A673 (cell line): ENCODE measurements around the gene SHC3. TPM values are rescaled to one million over a fixed set of nuclear protein-coding genes. Genes with fewer than 3 reads are reported as not detected.

Source experiments
- BruUV-seq: library from RNA; stranded (reverse); fragments of 400-500 nt; replicated peaks from 2 replicates; lab custom pipeline; 2021; lab: Mats Ljungman, UMichigan
- CTCF ChIA-PET: fragments of 300-600 bp; sonication (Branson Sonifier 250); formaldehyde crosslinking; loops from one replicate; lab custom pipeline; 2022; ENCODE audit warnings: antibody characterized with exemption; lab: Charles Lee
- POLR2A ChIA-PET: fragments of 300-600 bp; sonication (Branson Sonifier 250); formaldehyde crosslinking; loops from one replicate; lab custom pipeline; 2022; ENCODE audit warnings: antibody characterized with exemption; ENCODE audit not compliant: low non-redundant PET; lab: Charles Lee
- DNase-seq: peaks from one replicate; pipeline ENCODE4 v3.0.0-alpha.2; 2015; ENCODE audit warnings: low spot score
- H3K27ac ChIP-seq: fragments of 200-600 bp; sonication (generic); 2 replicates; pipeline ENCODE4 v1.5.1; 2016; ENCODE audit warnings: mixed run types, low read depth, mild to moderate bottlenecking, mixed read lengths, antibody characterized with exemption, low read length; ENCODE audit not compliant: poor library complexity, severe bottlenecking
- H3K27me3 ChIP-seq: fragments of 200-600 bp; sonication (generic); replicated peaks from 2 replicates; pipeline ENCODE4 v1.6.1; 2017; ENCODE audit warnings: mixed run types, low read depth, mild to moderate bottlenecking, mixed read lengths, antibody characterized with exemption, low read length; ENCODE audit not compliant: insufficient read depth, poor library complexity
- H3K36me3 ChIP-seq: fragments of 200-600 bp; sonication (generic); 2 replicates; pipeline ENCODE4 v1.6.1; 2016; ENCODE audit warnings: mixed run types, mild to moderate bottlenecking, mixed read lengths, antibody characterized with exemption, low read length; ENCODE audit not compliant: insufficient read depth, poor library complexity, severe bottlenecking
- H3K4me1 ChIP-seq: fragments of 200-600 bp; sonication (generic); 2 replicates; pipeline ENCODE4 v1.6.1; 2017; ENCODE audit warnings: mixed run types, mild to moderate bottlenecking, mixed read lengths, antibody characterized with exemption, low read length; ENCODE audit not compliant: insufficient read depth, poor library complexity, severe bottlenecking
- H3K4me3 ChIP-seq: fragments of 200-600 bp; sonication (generic); 2 replicates; pipeline ENCODE4 v1.5.1; 2016; ENCODE audit warnings: low read depth, mixed run types, mild to moderate bottlenecking, mixed read lengths, low read length; ENCODE audit not compliant: poor library complexity, severe bottlenecking
- H3K9me3 ChIP-seq: fragments of 200-600 bp; sonication (generic); 2 replicates; pipeline ENCODE4 v1.6.1; 2016; ENCODE audit warnings: mixed run types, low read depth, mild to moderate bottlenecking, mixed read lengths, antibody characterized with exemption, low read length; ENCODE audit not compliant: poor library complexity, severe bottlenecking
- EZH2 ChIP-seq: fragments of 200-600 bp; sonication (generic); IDR thresholded peaks from 2 replicates; pipeline ENCODE4 v1.6.1; 2017; ENCODE audit warnings: borderline replicate concordance, low read depth, mild to moderate bottlenecking, mixed read lengths, antibody characterized with exemption, low read length; ENCODE audit not compliant: poor library complexity, severe bottlenecking
- intact Hi-C: fragments of 100-400 bp; cut with micrococcal nuclease; formaldehyde crosslinking; loops from one replicate; pipeline ENCODE4 v1.10.0; 2022; ENCODE audit not compliant: unreplicated experiment
- total RNA-seq: library from RNA; stranded (reverse); gene quantifications from 2 replicates; pipeline ENCODE4 v1.2.3, GENCODE V29; 2021
- TF ChIP-seq, protein P1 (sequence below): fragments of 300-800, 200-600 bp; sonication (generic); conservative IDR thresholded peaks from 2 replicates; pipeline ENCODE4 v1.5.1; 2017; ENCODE audit warnings: low read depth, mild to moderate bottlenecking, antibody characterized with exemption, low read length, moderate library complexity, mixed read lengths

Gene SHC3
- total RNA-seq, 1 experiment from 2014 or later: 6.6 TPM

DNA sequence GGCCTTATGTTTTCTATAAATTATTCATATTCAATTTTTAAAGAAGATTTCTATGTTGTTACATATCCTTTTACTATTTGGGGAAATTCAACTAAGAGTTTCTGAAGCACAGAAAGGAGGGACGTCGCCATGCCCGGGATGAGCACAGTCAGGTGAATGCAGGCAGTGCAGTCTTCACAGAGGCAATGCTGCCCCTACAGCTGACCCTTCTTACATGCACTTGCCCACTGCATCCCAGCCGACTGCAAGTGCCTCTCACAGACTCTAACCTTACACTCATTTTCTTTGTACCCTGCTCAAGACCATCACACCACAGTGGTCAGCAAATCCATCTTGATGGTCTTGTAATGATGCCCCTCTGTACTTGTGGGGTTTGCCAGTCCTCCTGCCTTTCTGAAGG lies 73.8 kb downstream of the SHC3 start:
- no peaks in the 10 kb centered on the region for H3K36me3 ChIP-seq
- intact Hi-C loops: no loop called here
- BruUV-seq: no TSS peak
- ChIA-PET CTCF (no interaction called here), POLR2A (no interaction called here)
- H3K27ac ChIP-seq: no peak overlapping the region
- no peak for TF ChIP-seq EZH2
- TF ChIP-seq, protein P1, sequence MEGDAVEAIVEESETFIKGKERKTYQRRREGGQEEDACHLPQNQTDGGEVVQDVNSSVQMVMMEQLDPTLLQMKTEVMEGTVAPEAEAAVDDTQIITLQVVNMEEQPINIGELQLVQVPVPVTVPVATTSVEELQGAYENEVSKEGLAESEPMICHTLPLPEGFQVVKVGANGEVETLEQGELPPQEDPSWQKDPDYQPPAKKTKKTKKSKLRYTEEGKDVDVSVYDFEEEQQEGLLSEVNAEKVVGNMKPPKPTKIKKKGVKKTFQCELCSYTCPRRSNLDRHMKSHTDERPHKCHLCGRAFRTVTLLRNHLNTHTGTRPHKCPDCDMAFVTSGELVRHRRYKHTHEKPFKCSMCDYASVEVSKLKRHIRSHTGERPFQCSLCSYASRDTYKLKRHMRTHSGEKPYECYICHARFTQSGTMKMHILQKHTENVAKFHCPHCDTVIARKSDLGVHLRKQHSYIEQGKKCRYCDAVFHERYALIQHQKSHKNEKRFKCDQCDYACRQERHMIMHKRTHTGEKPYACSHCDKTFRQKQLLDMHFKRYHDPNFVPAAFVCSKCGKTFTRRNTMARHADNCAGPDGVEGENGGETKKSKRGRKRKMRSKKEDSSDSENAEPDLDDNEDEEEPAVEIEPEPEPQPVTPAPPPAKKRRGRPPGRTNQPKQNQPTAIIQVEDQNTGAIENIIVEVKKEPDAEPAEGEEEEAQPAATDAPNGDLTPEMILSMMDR: no peak
- no peaks in the 10 kb centered on the region for H3K27me3 ChIP-seq
- no peak overlapping the region for H3K4me3 ChIP-seq
- DNase-seq: no peak
- H3K9me3 ChIP-seq: no peaks in the 10 kb centered on the region
- no peaks in the 10 kb centered on the region for H3K4me1 ChIP-seq

DNA sequence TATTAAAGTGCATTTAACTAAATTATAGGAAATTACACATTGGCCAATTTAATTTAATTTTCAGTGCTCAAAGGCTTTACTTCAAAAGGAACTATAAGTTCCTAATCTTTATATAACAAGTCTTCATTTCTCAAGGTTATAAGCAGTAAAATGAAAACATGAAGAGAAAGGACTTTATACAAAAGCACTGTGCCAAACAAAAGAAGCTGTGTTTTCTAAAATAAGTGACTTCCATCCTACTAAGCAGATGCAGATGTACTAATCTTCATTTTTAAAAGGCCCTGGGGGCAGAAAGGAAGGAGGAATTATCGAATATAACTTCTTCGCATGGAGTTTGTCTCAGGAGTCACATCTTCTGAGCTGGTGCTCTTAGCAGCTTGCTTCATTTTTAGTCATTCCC lies 81.4 kb downstream of the SHC3 start:
- no peak overlapping the region for H3K4me3 ChIP-seq
- ChIA-PET POLR2A (interaction anchor here (0.5 to 0.7 kb wide), 2 partner anchors 210 to 559 kb away, joined by 11 to 20 read pairs; no protein-coding TSS in a partner anchor), CTCF (no interaction called here)
- TF ChIP-seq, protein P1: no peak
- TF ChIP-seq EZH2: no peak
- no peaks in the 10 kb centered on the region for H3K27me3 ChIP-seq
- peak; percentile 65 for DNase-seq
- H3K27ac ChIP-seq: no peak overlapping the region
- intact Hi-C loops: no loop called here
- no peaks in the 10 kb centered on the region for H3K9me3 ChIP-seq
- no peaks in the 10 kb centered on the region for H3K4me1 ChIP-seq
- H3K36me3 ChIP-seq: no peaks in the 10 kb centered on the region
- no TSS peak for BruUV-seq

DNA sequence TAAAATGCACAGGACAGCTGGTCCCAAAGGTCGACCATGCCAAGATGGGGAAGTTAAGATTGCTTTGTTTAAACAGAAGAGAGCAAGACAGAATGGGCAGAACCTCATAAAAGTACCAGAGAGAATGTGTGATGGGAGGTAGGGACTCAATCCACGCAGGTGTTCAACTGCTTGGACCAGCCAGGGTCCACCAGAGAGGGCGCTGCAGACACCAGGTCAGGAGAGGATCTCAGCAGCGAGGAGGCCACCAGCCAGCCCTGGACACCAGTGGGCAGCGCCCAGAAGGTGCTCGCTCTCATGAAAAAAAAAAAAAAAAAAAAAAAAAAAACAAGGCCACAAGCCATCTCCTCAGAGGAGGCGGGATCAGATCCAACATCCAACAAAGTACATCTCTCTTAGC lies 81.8 kb downstream of the SHC3 start:
- Histone ChIP-seq H3K36me3 (no peaks in the 10 kb centered on the region), H3K9me3 (no peaks in the 10 kb centered on the region), H3K4me1 (no peaks in the 10 kb centered on the region), H3K27ac (no peak overlapping the region), H3K27me3 (no peaks in the 10 kb centered on the region), H3K4me3 (no peak overlapping the region)
- TF ChIP-seq EZH2: no peak
- TF ChIP-seq, protein P1: peak; percentile 40
- ChIA-PET CTCF (no interaction called here), POLR2A (interaction anchor here (0.7 kb wide), 1 partner anchor 560 kb away, joined by 20 read pairs; no protein-coding TSS in a partner anchor)
- no peak for DNase-seq
- BruUV-seq: no TSS peak
- intact Hi-C loops: no loop called here
